H9 (cell line): ENCODE results near the gene ILF2. TPM values are rescaled to one million over a fixed set of nuclear protein-coding genes. Genes with fewer than 3 reads are reported as not detected.

Experiments
- DNase-seq: peaks from one replicate; pipeline ENCODE4 v3.0.0-alpha.2; 2017
- H2AFZ ChIP-seq: one replicate; pipeline ENCODE4 v1.6.1; 2013; ENCODE audit warnings: mild to moderate bottlenecking, low read length, control low read depth, moderate library complexity
- H2AK5ac ChIP-seq: 2 replicates; pipeline ENCODE4 v1.6.1; 2013; ENCODE audit warnings: low read length, control low read depth, mixed read lengths; ENCODE audit not compliant: insufficient read length
- H2BK120ac ChIP-seq: one replicate; pipeline ENCODE4 v1.6.1; 2013; ENCODE audit warnings: low read depth, mild to moderate bottlenecking, low read length, control low read depth, inconsistent platforms; ENCODE audit not compliant: poor library complexity, severe bottlenecking
- H2BK12ac ChIP-seq: 2 replicates; pipeline ENCODE4 v1.6.1; 2013; ENCODE audit warnings: low read length, control low read depth, mixed read lengths, low read depth; ENCODE audit not compliant: insufficient read length
- H2BK15ac ChIP-seq: 2 replicates; pipeline ENCODE4 v1.6.1; 2013; ENCODE audit warnings: low read depth, low read length, control low read depth
- H2BK20ac ChIP-seq: one replicate; pipeline ENCODE4 v1.6.1; 2013; ENCODE audit warnings: low read depth, mild to moderate bottlenecking, low read length, control low read depth, inconsistent platforms; ENCODE audit not compliant: poor library complexity, severe bottlenecking
- H2BK5ac ChIP-seq: 2 replicates; pipeline ENCODE4 v1.6.1; 2013; ENCODE audit warnings: low read length, control low read depth, mixed read lengths; ENCODE audit not compliant: insufficient read length
- H3K14ac ChIP-seq: 2 replicates; pipeline ENCODE4 v1.6.1; 2013; ENCODE audit warnings: low read length, control low read depth; ENCODE audit not compliant: insufficient read depth
- H3K18ac ChIP-seq: 2 replicates; pipeline ENCODE4 v1.6.1; 2013; ENCODE audit warnings: low read depth, mild to moderate bottlenecking, mixed read lengths, low read length, control low read depth; ENCODE audit not compliant: insufficient read length
- H3K23ac ChIP-seq: 2 replicates; pipeline ENCODE4 v1.6.1; 2013; ENCODE audit warnings: low read length, control low read depth, mixed read lengths, low read depth; ENCODE audit not compliant: insufficient read length
- H3K23me2 ChIP-seq: 2 replicates; pipeline ENCODE4 v1.6.1; 2013; ENCODE audit warnings: low read depth, mild to moderate bottlenecking, mixed read lengths, low read length, control low read depth; ENCODE audit not compliant: insufficient read length, poor library complexity, severe bottlenecking
- H3K27ac ChIP-seq: 2 replicates; pipeline ENCODE4 v1.5.1; 2013; ENCODE audit warnings: low read length, control low read depth, mixed read lengths, low read depth; ENCODE audit not compliant: insufficient read length
- H3K27me3 ChIP-seq: 2 replicates; pipeline ENCODE4 v1.6.1; 2013; ENCODE audit warnings: low read length, control low read depth, inconsistent platforms; ENCODE audit not compliant: insufficient read depth
- H3K4ac ChIP-seq: 2 replicates; pipeline ENCODE4 v1.6.1; 2013; ENCODE audit warnings: low read depth, mild to moderate bottlenecking, control low read depth, inconsistent platforms, low read length, moderate library complexity
- H3K4me1 ChIP-seq: 2 replicates; pipeline ENCODE4 v1.6.1; 2013; ENCODE audit warnings: low read length, control low read depth, inconsistent platforms; ENCODE audit not compliant: insufficient read depth
- H3K4me2 ChIP-seq: 2 replicates; pipeline ENCODE4 v1.6.1; 2013; ENCODE audit warnings: low read length, control low read depth, mixed read lengths; ENCODE audit not compliant: insufficient read length, insufficient read depth
- H3K56ac ChIP-seq: 2 replicates; pipeline ENCODE4 v1.6.1; 2013; ENCODE audit warnings: low read depth, mild to moderate bottlenecking, mixed read lengths, low read length, control low read depth; ENCODE audit not compliant: insufficient read length
- H3K79me1 ChIP-seq: 2 replicates; pipeline ENCODE4 v1.6.1; 2013; ENCODE audit warnings: low read depth, mild to moderate bottlenecking, moderate library complexity, low read length, control low read depth, inconsistent platforms; ENCODE audit not compliant: insufficient read depth, poor library complexity, severe bottlenecking
- H3K79me2 ChIP-seq: 2 replicates; pipeline ENCODE4 v1.6.1; 2013; ENCODE audit warnings: low read length, control low read depth, inconsistent platforms; ENCODE audit not compliant: insufficient read depth
- H3K9ac ChIP-seq: 2 replicates; pipeline ENCODE4 v1.6.1; 2013; ENCODE audit warnings: low read length, control low read depth, mixed read lengths; ENCODE audit not compliant: insufficient read length; ENCODE audit errors: extremely low read depth
- H3K9me3 ChIP-seq: one replicate; pipeline ENCODE4 v1.6.1; 2013; ENCODE audit warnings: low read depth, low read length, inconsistent platforms; ENCODE audit not compliant: control insufficient read depth
- H3T11ph ChIP-seq: one replicate; pipeline ENCODE4 v1.6.1; 2013; ENCODE audit warnings: mild to moderate bottlenecking, low read length, control low read depth, inconsistent platforms
- H4K20me1 ChIP-seq: one replicate; pipeline ENCODE4 v1.6.1; 2013; ENCODE audit not compliant: control insufficient read depth, insufficient read length, insufficient read depth
- H4K5ac ChIP-seq: 2 replicates; pipeline ENCODE4 v1.6.1; 2013; ENCODE audit warnings: low read depth, mild to moderate bottlenecking, mixed read lengths, low read length, control low read depth; ENCODE audit not compliant: insufficient read length
- H4K8ac ChIP-seq: replicated peaks from 2 replicates; pipeline ENCODE4 v1.6.1; 2013; ENCODE audit warnings: low read length, control low read depth, mixed read lengths, low read depth; ENCODE audit not compliant: insufficient read length
- H4K91ac ChIP-seq: 2 replicates; pipeline ENCODE4 v1.6.1; 2013; ENCODE audit warnings: low read depth, mild to moderate bottlenecking, moderate library complexity, mixed read lengths, low read length, control low read depth; ENCODE audit not compliant: insufficient read length
- H3K27ac Mint-ChIP-seq, 3 experiments: 2 replicates in 2 of 3; 3 replicates in 1 of 3; pipeline ENCODE4 v1.8.0; 2020 to 2021; ENCODE audit warnings: mixed read lengths in 3 of 3, mild to moderate bottlenecking in 1 of 3, moderate library complexity in 1 of 3
- H3K27me3 Mint-ChIP-seq: 2 replicates; pipeline ENCODE4 v1.8.0; 2021; ENCODE audit warnings: low read depth, mild to moderate bottlenecking, moderate library complexity, mixed read lengths
- H3K36me3 Mint-ChIP-seq, 3 experiments: 2 replicates in 2 of 3; 3 replicates in 1 of 3; pipeline ENCODE4 v1.8.0; 2020 to 2021; ENCODE audit warnings: low read depth in 3 of 3, mixed read lengths in 3 of 3; ENCODE audit not compliant: insufficient read depth in 1 of 3
- H3K4me1 Mint-ChIP-seq, 2 experiments: 2 replicates each; pipeline ENCODE4 v1.8.0; 2020; ENCODE audit warnings: mixed read lengths in 2 of 2
- H3K4me3 Mint-ChIP-seq, 2 experiments: 2 replicates in 1 of 2; 3 replicates in 1 of 2; pipeline ENCODE4 v1.8.0; 2020 to 2021; ENCODE audit warnings: mild to moderate bottlenecking in 2 of 2, mixed read lengths in 2 of 2, moderate library complexity in 1 of 2
- H3K9me3 Mint-ChIP-seq, 2 experiments: 2 replicates in 1 of 2; 3 replicates in 1 of 2; pipeline ENCODE4 v1.8.0; 2020; ENCODE audit warnings: mild to moderate bottlenecking in 2 of 2, mixed read lengths in 2 of 2, moderate library complexity in 1 of 2
- WGBS: extraction: QIAGEN DNeasy Blood & Tissue Kit; methylation state at CpG from one replicate; pipeline ENCODE4 v1.1.7; 2013; ENCODE audit warnings: missing lambda C conversion rate, low lambda C conversion rate, mixed read lengths; ENCODE audit not compliant: insufficient read length; ENCODE audit errors: extremely low coverage; 5-methylcytosine and 5-hydroxymethylcytosine counted together
- total RNA-seq: library from RNA; stranded (reverse); gene quantifications from 2 replicates; pipeline ENCODE4 v1.2.1, GENCODE V29; 2021
- TF ChIP-seq, protein P1 (sequence below): fragments of 200-600 bp; sonication (generic); conservative IDR thresholded peaks from 3 replicates; pipeline ENCODE4 v1.8.0; 2021; ENCODE audit warnings: antibody characterized with exemption, mild to moderate bottlenecking

Gene ILF2
- total RNA-seq, 1 experiment from 2014 or later: 357 TPM

DNA sequence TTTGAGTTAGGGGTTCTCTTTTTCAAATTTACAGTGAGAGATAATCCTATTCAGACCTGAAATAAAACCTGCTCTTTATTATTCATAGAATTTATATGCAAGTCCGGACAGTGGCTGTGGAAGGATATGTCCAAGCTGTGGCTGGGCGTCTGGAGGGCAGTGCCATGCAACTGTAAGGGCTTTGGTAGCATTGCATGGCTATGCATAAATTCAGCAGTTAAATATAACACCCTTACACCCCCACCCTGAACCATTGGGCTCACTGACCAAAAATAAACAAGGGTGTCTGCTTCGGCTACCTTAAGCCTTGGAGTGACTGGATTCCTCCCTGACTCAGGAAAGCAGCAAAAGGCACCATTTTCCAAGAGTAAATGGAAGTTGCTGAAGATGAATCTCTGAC, 31.5 kb downstream of the ILF2 start:
- Histone ChIP-seq H3K23me2 (peaks cover 3% of the 10 kb centered on the region), H3K23ac (no peak overlapping the region), H2BK120ac (no peak overlapping the region), H2BK5ac (no peak overlapping the region), H3K9me3 (no peaks in the 10 kb centered on the region), H2AK5ac (no peak overlapping the region), H3K4me2 (no peak overlapping the region), H2AFZ (no peak overlapping the region), H3K4me1 (no peaks in the 10 kb centered on the region), H2BK20ac (no peak overlapping the region), H2BK12ac (no peak overlapping the region), H3K14ac (no peak overlapping the region), H3K79me2 (peaks cover 4% of the 10 kb centered on the region; the same call in 1 of the 2 replicates), H3K9ac (no peak overlapping the region), H4K91ac (no peak overlapping the region), H4K20me1 (no peaks in the 10 kb centered on the region), H3K56ac (no peak overlapping the region), H3K4ac (no peak overlapping the region), H3K18ac (no peak overlapping the region), H3K27me3 (no peaks in the 10 kb centered on the region), H4K8ac (no peak overlapping the region), H3K27ac (no peak overlapping the region), H4K5ac (no peak overlapping the region), H2BK15ac (no peak overlapping the region), H3T11ph (no peak overlapping the region), H3K79me1 (peaks cover 4% of the 10 kb centered on the region)
- peaks cover 59 to 91% (median 87%) of the 10 kb centered on the region in 3 experiments for H3K36me3 Mint-ChIP-seq
- WGBS: no CpG with 5 or more reads among the region's 3 CpGs
- peaks cover 0 to 3% of the 10 kb centered on the region in 2 experiments; a peak in 1 of 5 replicates for H3K9me3 Mint-ChIP-seq
- peaks cover 5 to 9% of the 10 kb centered on the region in 2 experiments for H3K4me1 Mint-ChIP-seq
- no peak for DNase-seq
- H3K4me3 Mint-ChIP-seq: no peak overlapping the region
- TF ChIP-seq, protein P1, sequence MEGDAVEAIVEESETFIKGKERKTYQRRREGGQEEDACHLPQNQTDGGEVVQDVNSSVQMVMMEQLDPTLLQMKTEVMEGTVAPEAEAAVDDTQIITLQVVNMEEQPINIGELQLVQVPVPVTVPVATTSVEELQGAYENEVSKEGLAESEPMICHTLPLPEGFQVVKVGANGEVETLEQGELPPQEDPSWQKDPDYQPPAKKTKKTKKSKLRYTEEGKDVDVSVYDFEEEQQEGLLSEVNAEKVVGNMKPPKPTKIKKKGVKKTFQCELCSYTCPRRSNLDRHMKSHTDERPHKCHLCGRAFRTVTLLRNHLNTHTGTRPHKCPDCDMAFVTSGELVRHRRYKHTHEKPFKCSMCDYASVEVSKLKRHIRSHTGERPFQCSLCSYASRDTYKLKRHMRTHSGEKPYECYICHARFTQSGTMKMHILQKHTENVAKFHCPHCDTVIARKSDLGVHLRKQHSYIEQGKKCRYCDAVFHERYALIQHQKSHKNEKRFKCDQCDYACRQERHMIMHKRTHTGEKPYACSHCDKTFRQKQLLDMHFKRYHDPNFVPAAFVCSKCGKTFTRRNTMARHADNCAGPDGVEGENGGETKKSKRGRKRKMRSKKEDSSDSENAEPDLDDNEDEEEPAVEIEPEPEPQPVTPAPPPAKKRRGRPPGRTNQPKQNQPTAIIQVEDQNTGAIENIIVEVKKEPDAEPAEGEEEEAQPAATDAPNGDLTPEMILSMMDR: no peak
- H3K27ac Mint-ChIP-seq: no peak overlapping the region
- no peaks in the 10 kb centered on the region for H3K27me3 Mint-ChIP-seq
